Right hindlimb (tissue), 1 donor: ENCODE measurements around the gene AP5Z1.
A peak's percentile ranks its signal among the peaks of the same experiment; 100 is the strongest.

Experiments
- DNase-seq: peaks from one replicate; pipeline ENCODE4 v3.0.0-alpha.2; 2018

The AP5Z1 gene

GRCh38 chr7:4768597-4769569 is 6.5 kb upstream of the AP5Z1 start:
- no peak for DNase-seq

- DNase-seq = no peak
These were observed 5.7 kb upstream of the AP5Z1 start for GRCh38 chr7:4769761-4770160.

- no peak for DNase-seq
These were observed 4.5 kb upstream of the AP5Z1 start for GRCh38 chr7:4770886-4771285.

- DNase-seq = no peak
These were observed 3.7 kb upstream of the AP5Z1 start for GRCh38 chr7:4771737-4772136.

- DNase-seq = no peak
These were observed 3.1 kb upstream of the AP5Z1 start for GRCh38 chr7:4772306-4772705.

GRCh38 chr7:4774007-4774406 is 1.4 kb upstream of the AP5Z1 start:
- DNase-seq = no peak

- no peak for DNase-seq
These were observed 669 bp upstream of the AP5Z1 start for GRCh38 chr7:4774658-4775249.

GRCh38 chr7:4775848-4776623 is 613 bp downstream of the AP5Z1 start:
- DNase-seq = no peak

- DNase-seq = no peak
These were observed 3.7 kb downstream of the AP5Z1 start for GRCh38 chr7:4779118-4779517.

- DNase-seq = no peak
These were observed 6.1 kb downstream of the AP5Z1 start for GRCh38 chr7:4781366-4782069.

- no peak for DNase-seq
These were observed 7.2 kb downstream of the AP5Z1 start for GRCh38 chr7:4782333-4783291.

GRCh38 chr7:4783292-4783652 is 7.8 kb downstream of the AP5Z1 start:
- no peak for DNase-seq

- no peak for DNase-seq
These were observed 8.4 kb downstream of the AP5Z1 start for GRCh38 chr7:4783762-4784351.

GRCh38 chr7:4784799-4785198 is 9.4 kb downstream of the AP5Z1 start:
- no peak for DNase-seq

- DNase-seq = no peak
These were observed 9.9 kb downstream of the AP5Z1 start for GRCh38 chr7:4785371-4785770.

- DNase-seq = no peak
These were observed 10.6 kb downstream of the AP5Z1 start for GRCh38 chr7:4786015-4786414.

- DNase-seq = no peak
These were observed 12.1 kb downstream of the AP5Z1 start for GRCh38 chr7:4787541-4787940.

GRCh38 chr7:4787947-4788626 is 12.7 kb downstream of the AP5Z1 start:
- DNase-seq = no peak

GRCh38 chr7:4788627-4789189 is 13.3 kb downstream of the AP5Z1 start:
- peak; percentile 19 for DNase-seq
